GM12878 (cell line): ENCODE data around the gene SEMA5A.

Source experiments
- CTCF ChIP-seq, 3 experiments: IDR thresholded peaks in 2 of 3; conservative IDR thresholded peaks in 1 of 3; 2 replicates each; pipeline ENCODE4 v1.5.1; 2011; ENCODE audit warnings: low read depth in 3 of 3, low read length in 3 of 3, mild to moderate bottlenecking in 3 of 3, control low read depth in 2 of 3, moderate library complexity in 2 of 3, inconsistent platforms in 1 of 3, mixed read lengths in 1 of 3; ENCODE audit not compliant: control insufficient read depth in 2 of 3, insufficient read depth in 1 of 3; ENCODE audit errors: extremely low read depth in 1 of 3
- POLR2A ChIP-seq: IDR thresholded peaks from 2 replicates; pipeline ENCODE4 v1.6.1; 2011; ENCODE audit warnings: low read depth, mild to moderate bottlenecking, low read length
- RCOR1 ChIP-seq: conservative IDR thresholded peaks from 2 replicates; pipeline ENCODE4 v1.6.1; 2012; ENCODE audit warnings: low read depth, low read length, improper control_type of control experiment
- TAF1 ChIP-seq: IDR thresholded peaks from 2 replicates; pipeline ENCODE4 v1.6.1; 2011; ENCODE audit warnings: mild to moderate bottlenecking, low read depth, low read length, borderline replicate concordance
- TARDBP ChIP-seq: IDR thresholded peaks from 2 replicates; pipeline ENCODE4 v1.6.1; 2016; ENCODE audit warnings: borderline replicate concordance

DNA sequence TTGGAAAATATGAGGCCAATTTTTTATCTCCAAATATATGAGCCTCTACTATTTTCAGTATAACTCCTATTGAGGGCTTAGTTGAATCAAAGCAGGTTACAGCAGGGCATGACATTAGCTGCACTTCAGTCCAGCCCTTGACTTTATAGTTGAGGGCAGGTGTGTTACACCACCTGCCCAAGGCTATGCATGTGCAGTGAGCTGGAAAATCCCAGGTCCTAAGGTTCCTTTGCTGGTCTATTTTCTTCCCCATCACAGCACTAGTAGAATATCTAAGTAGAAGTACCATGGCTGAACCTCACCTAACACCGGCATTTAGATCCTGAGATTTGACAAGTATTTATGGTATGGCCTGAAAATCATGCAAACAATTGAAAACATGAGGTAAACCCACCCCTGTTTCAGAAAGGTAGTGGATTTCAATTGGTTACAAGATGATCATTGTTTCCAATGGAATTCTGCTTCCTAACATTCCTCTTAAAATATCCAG lies 201.1 kb downstream of the SEMA5A start:
- TF ChIP-seq POLR2A (no peak), RCOR1 (no peak), TAF1 (no peak), CTCF (IDR thresholded peaks at IDR 0.05 in 2 of 3, conservative IDR thresholded peaks at IDR 0.05 in 1 of 3; ENCODE audit: control insufficient read depth in 2 of 3, extremely low read depth in 1 of 3, insufficient read depth in 1 of 3, low read depth in 3 of 3, low read length in 3 of 3) (no peak), TARDBP (no peak)
